AG10803 (cell line): ENCODE data around the gene MERTK.
A peak's percentile ranks its signal among the peaks of the same experiment; 100 is the strongest.

Experiments
- DNase-seq: peaks from one replicate; pipeline ENCODE4 v3.0.0; 2010; ENCODE audit warnings: low read depth
- H3K4me3 ChIP-seq: 2 replicates; pipeline ENCODE4 v1.5.1; 2011; ENCODE audit warnings: mild to moderate bottlenecking, low read length, control low read depth
- TF ChIP-seq, protein P1 (sequence below): conservative IDR thresholded peaks from 2 replicates; pipeline ENCODE4 v1.5.1; 2011; ENCODE audit warnings: mild to moderate bottlenecking, low read length, control low read depth, inconsistent platforms

Gene MERTK

DNA sequence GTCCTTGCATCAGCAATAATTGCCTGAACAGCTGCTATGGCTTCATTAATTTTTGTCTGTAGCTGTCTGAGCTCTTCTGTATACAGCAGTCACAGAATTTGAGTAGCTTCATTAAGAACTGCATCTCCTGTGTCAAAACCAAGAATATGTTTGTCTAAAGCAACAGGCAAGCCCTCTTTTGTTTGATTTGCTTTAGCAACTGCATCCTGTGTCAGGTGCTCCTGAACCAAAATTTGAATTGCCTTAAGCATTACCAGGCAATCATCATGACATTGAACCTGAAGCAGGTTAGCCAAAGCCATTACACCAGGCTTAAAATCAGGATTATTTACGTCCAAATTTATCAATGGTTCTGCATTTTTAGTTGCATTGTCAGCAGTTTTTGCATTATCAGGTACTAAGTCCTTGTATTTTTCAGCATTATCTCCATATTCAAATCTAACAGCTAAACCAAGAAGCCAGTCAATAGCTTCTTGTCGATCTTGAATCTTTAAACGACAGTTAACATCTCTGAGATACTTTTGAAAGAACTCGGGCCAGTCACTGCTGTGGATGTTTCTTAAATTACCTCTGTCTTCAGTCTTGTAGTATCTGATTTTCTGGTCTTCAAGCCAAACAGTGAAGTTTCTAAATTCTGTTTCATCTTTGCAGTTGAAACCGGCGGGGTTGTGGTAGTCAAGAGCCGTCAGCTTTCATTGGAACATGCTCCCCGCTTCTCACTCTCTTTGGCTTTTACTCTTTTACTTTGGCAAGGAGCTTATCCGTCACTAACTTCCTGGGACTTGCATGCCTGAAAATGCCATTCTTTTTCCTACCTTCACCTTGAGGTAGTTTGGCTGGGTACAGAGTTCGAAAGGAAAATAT is 42.2 kb downstream of the MERTK start:
- TF ChIP-seq, protein P1, sequence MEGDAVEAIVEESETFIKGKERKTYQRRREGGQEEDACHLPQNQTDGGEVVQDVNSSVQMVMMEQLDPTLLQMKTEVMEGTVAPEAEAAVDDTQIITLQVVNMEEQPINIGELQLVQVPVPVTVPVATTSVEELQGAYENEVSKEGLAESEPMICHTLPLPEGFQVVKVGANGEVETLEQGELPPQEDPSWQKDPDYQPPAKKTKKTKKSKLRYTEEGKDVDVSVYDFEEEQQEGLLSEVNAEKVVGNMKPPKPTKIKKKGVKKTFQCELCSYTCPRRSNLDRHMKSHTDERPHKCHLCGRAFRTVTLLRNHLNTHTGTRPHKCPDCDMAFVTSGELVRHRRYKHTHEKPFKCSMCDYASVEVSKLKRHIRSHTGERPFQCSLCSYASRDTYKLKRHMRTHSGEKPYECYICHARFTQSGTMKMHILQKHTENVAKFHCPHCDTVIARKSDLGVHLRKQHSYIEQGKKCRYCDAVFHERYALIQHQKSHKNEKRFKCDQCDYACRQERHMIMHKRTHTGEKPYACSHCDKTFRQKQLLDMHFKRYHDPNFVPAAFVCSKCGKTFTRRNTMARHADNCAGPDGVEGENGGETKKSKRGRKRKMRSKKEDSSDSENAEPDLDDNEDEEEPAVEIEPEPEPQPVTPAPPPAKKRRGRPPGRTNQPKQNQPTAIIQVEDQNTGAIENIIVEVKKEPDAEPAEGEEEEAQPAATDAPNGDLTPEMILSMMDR: no peak
- no peak overlapping the region for H3K4me3 ChIP-seq
- DNase-seq: no peak

DNA sequence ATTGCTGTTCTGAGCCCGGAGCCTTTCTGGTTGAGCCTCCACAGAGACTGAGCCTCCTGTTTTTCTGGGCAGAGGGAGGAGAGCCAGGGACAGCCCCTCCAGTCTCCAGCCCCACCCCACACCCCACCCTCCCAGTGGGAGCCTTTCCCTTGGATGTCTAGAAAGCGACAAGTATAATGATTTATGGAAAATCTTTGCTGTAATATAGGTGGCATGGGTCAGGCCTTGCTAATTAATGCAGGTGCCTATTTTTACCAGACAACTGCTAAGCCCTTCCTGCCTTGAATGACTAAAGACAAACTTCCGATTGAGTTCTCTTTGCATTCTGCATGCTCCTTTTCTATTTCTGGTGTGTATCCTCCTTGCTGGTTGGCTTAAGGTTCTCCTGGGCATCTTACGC is 43.1 kb downstream of the MERTK start:
- TF ChIP-seq, protein P1: no peak

DNA sequence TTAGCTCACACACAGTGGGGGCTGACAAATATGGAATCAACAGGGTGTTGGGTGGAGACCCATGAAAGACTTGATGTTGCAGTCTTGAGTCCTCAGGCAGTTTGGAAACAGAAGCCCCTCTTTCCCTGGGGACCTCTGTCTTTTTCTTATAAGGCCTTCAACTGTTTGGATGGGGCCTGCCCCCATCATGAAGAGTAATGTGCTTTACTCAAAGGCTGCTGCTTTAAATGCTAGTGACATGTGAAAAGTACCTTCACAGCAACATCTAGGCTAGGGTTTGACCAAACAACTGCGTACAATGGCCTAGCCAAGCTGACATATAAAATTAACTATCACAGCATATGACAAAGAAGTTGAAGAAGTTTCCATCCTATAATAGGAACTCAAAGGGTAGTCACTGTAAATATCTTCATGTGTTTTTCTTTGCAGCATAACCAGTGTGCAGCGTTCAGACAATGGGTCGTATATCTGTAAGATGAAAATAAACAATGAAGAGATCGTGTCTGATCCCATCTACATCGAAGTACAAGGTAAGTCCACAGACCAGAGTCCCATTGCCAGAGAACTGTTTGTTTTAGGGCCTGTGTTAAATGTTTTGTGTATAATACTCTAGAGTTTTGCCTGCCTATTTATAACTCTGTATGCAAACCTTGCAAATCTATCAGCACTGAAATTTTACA is 46.3 kb downstream of the MERTK start:
- DNase-seq: no peak
- H3K4me3 ChIP-seq: no peak overlapping the region
- TF ChIP-seq, protein P1: no peak

More for the DNA sequence above, 43.1 kb downstream of the MERTK start:
- no peak overlapping the region for H3K4me3 ChIP-seq
- no peak for DNase-seq

DNA sequence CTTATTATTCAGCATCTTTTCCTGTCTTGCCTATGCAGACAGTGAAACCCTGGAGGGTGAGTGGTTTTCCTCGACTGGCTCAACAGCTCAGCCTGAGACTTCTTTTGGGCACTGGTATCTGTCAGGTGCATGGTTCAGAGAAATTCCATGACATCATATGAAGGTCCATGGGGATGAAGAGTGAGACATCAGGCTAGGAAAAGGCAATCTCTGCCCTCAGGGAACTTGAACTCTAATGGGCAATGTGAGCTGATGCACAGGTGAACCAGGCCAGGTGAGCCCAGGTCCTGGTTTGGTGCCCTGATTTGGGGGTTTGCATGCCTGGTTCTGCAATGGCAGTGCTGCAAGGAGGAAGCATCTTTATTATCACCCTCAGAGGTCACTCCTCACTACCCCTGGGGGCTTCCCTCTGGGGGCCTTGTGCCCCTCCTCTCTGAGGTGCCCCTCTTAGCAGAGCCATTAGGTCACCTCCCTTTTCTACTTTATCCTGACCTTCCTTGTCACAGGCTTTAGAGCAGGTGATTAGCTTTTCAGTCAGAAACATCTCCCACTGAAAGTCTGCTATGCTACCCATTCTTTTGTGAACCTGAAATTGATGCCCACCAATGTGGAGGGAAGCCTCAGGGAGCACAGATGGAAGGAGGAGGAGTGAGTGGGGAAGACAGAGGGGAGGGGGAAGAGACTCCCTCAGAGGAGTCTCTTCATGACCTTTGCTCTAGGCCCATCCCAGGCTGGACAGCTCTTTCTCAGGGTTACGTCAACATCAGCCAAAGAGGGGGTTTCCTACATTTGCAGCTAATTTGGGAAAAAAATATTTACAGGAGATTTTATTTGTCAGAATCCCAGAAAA is 47.3 kb downstream of the MERTK start:
- DNase-seq: no peak
- TF ChIP-seq, protein P1: no peak
- no peak overlapping the region for H3K4me3 ChIP-seq

DNA sequence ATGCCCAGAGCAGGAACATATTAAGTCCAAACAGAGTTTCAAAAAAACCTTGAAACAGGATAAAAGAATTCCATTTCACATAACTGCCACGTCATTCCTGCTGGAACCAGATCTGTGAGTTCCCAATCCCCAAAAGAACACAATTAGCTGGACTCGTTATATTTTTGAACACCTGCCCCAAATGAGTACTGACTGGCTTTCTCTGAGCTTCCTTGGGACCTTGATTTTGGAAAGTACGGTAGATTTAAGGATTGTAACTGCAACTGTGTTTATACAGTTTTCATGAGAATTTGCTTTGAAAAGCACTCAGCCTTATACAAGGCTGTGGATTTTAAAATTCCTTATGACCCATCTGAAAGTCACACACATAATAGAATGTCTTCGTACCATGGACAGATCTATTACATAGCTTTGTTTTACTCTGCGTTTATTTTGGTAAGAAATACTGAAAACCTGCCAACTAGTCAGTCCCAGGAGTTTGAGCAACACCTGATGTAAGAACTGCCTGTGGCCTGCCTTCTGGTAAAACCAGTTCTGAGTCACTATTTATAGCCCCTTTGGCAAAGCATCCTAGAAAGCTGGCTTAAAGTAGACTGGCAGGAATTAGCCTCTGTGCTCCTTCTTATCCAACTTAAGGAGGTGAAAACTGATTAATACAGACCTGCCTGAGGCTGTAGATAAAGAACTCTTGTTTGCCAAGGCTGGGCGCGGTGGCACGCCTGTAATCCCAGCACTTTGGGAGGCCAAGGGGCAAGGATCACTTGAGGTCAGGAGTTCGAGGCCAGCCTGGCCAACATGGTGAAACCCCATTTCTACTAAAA is 48.1 kb downstream of the MERTK start:
- DNase-seq: peak; percentile 93
- TF ChIP-seq, protein P1: no peak
- H3K4me3 ChIP-seq: no peak overlapping the region

DNA sequence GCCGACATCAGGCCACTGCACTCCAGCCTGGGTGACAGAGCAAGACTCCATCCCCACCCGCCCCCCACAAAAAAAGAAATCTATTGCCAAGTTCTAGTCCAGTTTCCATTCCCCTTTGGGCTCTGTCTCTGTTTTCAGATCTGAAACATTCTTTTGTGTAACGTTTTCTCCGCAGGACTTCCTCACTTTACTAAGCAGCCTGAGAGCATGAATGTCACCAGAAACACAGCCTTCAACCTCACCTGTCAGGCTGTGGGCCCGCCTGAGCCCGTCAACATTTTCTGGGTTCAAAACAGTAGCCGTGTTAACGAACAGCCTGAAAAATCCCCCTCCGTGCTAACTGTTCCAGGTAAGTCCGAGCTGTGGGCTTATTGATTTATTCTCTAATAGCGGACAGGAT is 48.8 kb downstream of the MERTK start:
- DNase-seq: no peak
- TF ChIP-seq, protein P1: no peak

More for the DNA sequence above, 48.8 kb downstream of the MERTK start:
- H3K4me3 ChIP-seq: no peak overlapping the region
